Epidermal melanocyte (primary cell): ENCODE results near the gene HOXA7.

ENCODE experiments used
- DNase-seq: peaks from one replicate; pipeline ENCODE4 v3.0.0; 2011; ENCODE audit warnings: low spot score; ENCODE audit not compliant: insufficient read length

Gene HOXA7

DNA sequence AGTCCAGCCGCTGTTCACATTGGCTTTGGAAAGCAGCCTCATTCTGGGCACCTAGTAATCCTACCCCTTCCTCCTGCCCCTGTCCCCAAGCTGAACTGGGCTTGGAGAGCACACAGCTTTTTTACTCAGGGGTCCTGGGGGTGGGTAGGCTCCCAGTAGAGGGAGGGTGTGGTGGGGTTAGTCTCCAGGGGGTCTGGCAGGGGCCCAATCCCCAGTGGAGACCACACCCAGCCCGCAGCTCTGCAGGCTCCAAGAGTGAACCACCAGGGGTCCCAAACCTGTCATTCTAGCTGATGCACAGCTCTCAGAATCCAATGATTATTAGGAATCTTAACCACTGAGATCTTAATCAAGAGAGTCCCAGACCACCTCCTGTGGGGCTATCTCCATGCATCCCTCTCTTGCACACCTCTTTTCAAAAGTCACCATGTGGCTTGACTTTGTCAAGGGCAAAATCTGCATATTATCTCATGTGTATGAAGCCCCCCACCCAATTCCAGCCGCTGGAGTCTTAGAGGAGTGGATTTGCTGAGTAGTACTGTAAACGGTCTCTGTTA is 25.9 kb upstream of the HOXA7 start:
- DNase-seq, result no peak

DNA sequence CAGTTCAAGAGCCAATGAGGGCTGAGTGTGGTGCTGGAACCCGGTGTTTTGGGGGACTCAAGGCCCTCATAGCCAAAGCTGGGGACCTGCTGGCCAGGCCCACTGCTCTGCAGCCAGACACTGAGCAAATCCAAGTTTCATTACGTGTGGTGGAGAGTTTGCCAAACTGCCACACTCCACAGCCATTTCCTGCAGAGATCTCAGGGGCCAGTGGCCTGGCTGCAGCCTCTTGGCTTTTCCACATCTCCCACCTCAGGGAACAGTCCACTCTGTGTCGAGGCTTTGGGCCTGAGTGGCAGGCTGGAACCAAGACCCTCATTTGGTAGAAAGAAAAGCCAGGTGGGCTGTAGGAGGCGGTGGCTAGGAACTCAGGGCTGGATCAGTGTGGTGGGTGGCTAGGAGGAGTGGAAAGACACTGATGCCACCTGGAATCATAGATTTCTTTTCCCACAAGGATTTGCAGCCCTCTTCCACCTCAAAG is 25.4 kb upstream of the HOXA7 start:
- no peak for DNase-seq

DNA sequence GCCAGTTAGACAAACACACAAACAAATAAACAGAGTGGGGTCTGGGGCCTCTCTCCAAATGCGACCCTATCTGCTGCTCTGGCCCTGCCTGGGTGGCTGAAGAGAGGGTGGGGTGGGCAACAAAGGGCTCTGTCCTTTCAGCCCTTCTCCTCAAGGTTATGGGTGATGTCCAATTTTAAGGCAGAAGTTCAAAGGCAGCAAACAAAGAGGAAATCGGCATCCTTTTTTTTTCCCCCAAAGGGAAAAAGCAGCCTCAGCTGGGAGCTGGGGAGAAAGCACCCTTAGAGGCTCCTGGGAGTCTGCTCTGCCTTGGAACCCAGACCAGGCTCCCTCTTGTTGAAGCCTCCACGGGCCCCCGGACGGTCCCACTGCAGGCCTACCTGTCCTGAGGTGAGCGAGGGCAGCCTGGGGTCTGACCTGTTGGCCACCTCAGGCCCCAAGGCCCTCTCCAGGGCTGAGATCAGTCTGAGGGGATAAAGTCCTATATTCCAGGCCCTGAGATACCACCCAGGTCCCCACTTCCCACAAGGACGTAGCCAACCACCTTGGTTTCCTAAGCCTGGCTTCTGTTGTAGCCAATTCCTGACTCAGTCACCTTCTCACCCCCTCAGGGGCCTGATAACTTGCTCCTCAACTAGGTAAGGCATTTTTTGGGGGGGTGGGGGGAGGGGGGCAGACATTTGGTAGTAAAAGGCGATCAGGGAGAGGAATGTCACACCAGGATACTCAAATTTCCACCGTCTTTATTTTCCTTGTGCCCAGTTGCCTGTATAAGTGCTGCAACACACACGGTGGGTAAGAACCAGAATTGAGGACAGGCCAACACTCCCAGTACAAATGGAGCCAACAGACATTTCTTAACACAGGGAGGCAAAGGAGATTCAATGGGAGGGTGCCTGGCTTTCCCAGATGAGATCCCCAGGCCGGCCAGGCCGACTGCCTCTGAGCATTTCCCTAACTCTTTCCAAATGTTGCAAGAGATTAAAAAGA is 24.3 kb upstream of the HOXA7 start:
- DNase-seq, result no peak

DNA sequence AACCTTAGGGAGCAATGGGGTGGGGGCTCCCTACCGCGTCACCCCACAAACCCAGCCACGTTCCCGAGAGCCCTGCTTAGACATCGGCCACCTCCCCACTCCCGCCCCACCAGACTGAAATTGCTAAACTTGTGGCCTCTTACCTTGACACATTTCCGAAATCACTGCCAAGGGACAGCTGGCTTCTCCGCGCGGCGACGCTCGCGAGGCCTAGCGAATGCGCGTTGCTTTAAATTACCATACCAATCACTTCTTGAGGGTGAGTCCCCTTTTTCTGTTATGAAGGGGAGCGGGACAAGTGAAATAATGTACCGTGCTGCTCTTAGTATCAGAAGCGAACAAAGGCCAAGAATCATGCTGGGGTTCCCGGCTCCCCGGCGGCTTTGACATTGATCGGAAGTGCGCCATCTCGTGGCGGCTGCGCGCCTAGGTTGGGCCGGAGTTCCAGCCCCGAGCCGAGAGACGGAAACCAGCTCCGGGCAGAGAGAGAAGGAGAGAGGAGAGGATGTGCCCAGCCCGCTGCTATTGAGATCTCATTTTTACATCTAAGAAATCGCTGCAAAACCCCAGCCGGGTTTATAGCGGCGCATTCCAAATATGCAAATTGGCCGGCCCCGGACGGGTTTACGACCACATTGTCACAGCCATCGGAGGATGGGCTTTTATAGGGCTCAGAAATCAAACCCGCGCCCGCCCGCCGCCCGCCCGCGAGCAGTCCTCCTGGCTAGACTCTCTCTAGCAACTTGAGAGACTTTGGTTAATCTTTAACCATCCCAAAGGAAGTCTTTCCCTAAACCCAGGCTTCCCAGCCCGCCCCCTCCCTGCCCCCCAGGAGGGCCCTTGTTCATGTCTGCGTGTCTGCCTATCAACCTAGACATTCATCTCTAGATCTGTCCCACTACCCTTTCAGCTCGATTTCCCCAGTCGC is 23.3 kb upstream of the HOXA7 start:
- peak; percentile 90 for DNase-seq

DNA sequence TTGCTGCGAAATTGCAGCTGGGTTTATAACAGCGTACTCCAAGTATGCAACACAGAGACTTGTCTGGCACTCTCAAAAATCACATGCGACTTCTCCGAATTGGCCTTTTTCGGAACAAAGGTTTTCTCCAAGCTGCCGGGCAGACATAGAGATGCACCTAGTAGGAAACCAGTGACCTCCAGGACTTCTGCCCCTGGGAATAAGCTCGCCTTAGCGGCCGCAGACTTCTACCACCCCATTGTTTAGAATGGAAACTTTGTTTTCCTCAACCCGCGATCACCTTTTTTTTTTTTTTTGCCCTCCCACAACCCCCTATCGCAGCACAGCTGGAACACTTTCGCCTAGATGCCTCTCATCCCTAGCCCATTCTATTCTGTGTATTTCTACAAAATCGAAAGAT is 22.6 kb upstream of the HOXA7 start:
- no peak for DNase-seq

DNA sequence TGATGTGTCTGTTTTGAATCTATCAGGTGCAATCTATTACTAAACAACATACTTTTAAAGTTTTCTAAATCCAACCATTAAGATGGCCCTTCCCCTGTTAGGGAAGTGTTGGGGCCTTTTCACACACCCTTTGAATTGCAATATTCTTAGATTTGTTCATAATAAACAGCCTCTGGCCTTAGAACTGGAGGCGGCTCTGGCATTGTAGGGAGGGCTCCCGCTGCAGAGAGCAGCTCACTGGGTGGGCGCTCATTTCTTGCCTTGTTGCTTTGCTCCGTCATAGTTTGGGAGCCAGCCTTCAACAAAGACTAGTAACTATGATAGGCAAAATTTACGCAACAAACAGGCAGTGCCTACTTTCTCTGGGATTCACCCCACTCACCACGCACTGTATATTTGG is 21.9 kb upstream of the HOXA7 start:
- DNase-seq, result no peak

DNA sequence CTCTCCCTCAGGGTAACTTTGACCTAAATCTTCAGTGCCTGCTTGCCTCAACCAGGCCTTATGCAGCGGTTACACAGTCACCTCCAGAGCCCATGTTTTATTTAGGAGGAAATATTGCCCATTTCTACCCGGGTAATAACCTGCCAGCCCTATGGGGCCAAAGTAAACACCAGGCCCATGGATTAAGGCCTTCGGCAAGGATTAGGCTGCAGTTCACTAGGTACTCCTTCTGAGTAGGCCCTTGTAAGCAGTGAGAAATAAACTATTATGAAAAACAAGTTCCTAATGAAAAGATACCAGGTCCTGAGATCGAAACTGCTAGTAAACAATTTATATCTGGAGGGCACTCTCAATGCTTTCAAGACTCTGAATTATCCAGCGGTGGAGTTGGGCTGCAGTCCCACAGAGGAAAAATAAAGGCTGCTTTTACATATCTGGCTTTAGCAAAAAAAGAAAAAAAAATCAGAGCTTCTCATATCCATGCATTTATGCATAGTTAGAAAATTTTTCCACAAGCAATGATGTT is 21.4 kb upstream of the HOXA7 start:
- DNase-seq, result peak; percentile 85

DNA sequence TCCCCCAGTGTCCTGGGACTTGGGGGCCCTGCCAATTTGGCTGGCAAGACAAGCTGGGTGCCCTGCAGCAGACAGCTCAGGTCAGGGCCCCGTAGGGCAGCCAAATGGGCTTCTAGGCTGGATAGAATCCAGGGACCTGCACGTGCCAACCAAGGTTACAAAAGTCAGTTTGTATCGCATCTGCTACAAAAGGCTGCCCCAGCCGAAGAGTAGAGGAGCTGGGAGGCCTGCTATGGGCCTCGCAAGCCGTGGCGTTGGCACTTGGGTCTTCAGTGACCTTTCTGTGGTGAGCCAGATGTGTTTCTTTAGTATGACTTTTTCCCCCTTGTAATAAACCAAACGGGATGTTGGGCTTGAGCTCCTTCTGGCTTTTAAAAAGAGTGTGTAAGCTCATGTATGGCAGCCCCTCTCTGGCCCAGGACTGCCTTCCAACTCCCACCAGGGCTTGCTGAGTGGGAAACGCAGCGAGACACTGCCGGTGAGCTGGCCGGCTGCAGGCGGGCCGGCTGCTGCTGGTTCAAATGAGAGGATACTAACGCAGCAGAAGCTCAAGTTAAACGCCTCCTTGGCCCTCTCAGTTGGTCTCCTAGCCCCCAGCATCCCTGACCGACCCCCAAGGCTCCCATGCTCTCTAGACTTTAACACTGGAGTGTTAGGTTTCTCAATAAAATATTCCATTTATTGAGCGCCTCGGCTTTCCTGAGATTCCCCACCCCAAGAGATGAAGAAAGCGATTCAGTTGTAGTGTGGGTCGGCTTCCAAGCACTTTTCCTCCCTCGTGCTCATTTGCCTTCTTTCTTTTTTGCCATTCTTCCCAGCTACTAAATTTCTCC is 20.7 kb upstream of the HOXA7 start:
- DNase-seq, result no peak

DNA sequence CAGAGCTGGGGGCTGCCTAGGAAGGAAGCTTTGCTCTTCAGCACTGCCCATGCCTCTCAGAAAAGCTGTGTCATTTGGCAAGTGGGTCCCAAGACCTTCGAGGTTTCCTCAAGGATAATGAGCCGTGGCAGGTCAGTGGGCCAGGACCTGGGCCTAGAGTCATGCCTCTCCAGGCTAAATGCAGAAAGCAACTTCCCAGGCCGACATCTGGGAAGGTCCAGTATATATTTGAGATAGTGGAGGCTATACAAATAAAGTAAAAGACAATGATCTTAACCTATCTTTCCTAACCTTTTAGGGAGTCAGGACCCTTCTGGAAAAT is 20.0 kb upstream of the HOXA7 start:
- no peak for DNase-seq

DNA sequence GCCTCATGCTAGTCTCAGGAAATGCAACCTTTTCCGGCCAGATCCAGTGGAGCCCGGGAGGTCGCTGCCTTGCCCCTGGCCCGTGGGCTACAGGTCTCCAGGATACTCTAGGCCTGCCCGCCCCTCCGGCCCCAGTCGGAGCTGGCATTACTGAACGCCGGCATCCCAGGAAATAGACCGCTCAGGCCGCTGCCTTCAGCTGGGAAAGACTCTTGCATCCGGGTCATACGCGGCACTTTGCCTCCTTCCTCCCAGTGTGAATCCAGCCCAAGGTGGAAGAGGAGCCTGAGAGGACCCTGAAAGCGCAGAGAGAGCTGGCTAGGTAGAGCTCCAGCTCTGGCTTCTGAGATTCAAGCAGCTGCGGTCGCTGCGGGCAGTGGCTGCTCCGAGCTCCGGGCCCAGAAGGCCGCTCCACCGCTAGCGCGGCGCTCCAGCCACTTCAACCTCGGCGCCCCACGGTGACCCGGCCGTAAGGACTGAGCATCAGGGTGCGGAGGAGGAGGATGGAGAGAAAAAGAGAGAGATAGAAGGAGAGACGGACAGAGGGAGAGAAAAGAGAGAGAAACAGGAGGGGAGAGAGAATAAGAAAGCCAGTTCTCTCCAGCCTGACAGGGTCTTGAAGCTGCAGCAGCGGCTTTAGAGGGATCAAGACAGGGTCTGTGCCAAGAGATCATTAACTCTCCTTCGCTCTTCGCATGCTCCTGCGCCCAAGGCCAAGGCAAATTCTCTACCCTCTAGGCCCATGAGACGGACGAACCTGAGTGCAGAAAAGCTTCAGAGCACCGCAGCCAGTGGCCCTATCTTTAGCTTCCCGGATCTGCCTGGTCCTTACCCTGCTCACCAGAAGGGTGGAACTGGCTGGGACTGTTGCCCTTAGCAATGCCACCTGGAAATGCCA is 19.4 kb upstream of the HOXA7 start:
- DNase-seq, result no peak

DNA sequence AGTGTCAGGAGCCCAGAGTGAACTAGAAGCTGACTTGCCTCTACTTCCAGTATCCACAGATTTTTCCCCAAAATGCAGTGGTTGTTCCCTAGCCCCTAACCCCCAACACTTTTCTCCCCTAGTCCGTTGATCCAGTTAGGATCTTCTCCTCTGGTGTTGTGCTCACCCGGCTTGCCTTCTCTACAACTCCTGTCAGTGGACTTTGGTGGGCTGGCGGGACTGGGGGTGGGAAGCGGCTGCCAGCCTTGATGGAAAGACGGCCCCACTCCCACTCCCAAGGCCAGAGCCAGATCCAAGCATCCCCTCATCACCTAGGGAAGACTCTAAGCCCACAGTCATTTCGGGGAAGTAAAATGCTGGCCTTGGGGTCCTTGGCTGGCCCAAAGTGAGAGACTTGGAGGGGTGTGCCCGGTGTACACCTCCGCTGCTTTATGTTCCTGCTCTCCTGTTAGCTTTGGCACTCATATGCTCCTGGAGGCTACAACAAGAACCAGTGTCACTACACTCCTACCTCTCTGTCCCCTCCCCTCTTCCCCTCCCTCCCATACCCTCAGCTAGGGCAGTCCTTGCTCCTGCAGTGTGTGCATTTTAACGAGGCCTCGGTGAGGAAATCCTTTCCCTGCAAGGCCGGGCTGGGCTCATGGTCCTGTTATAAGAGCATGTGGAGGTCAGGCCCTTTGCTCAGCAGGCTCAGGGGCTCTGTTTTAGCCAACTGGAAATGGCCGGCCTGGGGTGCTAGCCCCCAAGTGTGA is 18.6 kb upstream of the HOXA7 start:
- no peak for DNase-seq

DNA sequence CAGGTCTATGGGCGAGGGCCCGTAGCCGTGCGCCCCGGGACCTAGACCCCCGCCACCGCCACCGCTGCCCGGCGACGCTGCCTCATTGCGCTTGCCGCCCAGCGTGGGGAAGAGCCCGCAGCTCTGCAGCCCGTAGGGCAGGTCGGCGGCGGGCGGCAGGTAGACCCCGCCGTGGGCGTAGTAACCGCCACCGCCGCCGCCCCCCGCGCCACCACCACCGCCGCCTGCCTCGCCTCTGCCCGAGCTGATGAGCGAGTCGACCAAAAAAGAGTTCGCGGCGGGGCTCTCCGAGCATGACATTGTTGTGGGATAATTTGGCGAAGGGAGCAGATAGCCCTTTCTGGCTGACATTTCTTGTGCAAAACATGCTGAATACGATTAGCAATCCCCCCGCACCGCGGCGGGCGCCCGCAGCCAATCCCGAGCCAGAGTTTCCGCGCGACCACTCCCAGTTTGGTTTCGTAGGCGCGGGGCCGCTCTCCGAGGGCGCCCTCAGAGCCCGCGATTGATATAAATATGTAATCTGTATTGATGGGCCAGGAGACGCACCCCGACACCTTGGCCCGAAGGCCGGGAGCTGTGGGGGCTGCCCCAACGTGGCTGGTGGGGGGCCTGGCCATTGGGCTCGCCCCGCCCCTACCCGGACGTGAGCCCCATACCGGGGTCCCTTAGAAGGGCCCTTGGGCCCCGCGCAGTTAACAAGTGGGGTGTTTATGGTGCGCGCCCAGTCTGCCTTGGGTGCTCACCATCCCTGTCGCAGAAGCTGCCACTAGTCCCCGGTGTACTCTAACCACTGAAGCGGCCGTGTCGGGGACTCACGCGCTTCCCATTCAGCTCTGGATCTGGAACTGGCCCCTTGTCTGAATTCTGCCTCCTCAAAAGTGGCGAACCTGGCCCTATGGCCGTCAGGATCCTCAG is 17.7 kb upstream of the HOXA7 start, which contains the start of gene HOXA10:
TSS of gene HOXA10 (minus strand) at position 365 of the 918 bp plus-strand sequence. CDS start at position 351, 14 bp downstream.
- no peak for DNase-seq

DNA sequence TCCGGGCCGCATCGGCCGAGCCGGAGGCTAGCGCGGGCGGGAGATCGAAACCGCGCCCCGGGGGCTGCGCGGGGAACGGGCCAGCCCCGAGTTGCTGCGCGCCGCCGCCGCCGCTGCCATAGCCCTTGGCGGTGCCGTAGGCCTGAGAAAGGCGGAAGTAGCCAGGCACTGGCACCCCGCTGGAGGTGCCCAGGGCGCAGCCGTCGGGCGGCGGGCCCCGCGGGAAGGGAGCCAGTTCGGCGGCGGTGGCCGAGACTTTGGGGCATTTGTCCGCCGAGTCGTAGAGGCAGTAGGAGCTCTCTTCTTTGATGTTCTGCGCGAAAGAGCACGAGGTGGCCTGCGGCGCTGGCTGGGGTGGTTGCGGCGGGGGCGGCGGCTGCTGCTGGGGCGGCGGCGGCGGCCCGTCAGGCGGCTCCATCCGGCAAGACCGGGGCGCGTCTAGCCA is 17.1 kb upstream of the HOXA7 start:
- no peak for DNase-seq

DNA sequence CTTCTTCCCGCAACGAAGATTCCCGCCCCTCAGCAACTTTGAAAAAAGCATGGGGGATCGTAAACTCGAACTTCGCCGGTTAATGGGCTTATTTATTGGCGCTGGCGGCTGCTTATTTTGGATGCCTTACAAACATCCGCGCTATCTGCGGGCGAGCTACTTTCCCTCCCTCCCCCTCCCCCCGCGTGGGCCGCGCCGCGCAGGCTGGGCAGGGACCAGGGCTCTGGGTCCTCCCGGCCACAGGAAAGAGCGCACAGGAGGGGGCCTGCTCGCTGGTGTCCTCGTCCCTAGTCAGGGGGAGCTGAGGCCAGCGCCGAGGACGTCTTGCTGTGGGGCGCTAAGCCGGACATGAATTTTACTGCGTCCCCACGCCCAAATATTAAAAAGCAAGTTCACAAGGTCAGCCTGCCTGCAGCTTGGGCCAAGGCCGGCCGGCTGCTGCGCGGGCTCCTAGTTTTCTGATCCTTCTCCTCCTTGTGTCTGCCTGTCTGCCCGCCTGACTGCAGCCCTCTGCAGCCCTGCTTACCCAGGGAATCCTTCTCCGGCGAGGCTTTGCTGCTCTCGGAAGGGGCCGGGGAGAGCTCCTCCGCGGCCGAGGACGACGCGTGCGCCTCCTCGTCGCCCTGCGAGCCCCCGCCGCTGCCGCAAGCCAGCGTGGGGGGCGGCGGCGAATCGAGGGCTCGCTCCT is 16.5 kb upstream of the HOXA7 start:
- no peak for DNase-seq

DNA sequence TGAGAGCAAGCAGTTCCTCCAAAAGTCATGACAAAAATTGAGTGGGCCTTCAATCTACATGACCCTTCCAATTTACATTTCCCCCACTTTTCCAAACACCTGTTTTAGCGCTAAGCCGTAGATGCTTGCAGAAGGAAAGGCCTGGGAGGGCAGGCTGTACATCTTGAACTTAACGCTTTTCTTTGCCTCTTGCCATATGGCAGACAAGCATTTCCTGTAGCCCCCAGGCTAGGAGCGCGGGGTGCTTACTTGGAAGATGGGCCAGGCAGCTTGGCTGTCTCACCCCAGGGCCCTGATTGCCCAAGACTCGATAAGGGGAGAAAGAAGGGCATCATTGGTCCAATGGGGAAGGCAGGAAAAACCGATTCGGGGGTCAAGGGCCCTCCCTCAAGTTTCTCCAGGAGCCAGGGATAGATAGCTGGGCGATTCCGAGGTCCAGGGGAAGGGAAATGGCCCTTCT is 15.9 kb upstream of the HOXA7 start:
- DNase-seq, result no peak

DNA sequence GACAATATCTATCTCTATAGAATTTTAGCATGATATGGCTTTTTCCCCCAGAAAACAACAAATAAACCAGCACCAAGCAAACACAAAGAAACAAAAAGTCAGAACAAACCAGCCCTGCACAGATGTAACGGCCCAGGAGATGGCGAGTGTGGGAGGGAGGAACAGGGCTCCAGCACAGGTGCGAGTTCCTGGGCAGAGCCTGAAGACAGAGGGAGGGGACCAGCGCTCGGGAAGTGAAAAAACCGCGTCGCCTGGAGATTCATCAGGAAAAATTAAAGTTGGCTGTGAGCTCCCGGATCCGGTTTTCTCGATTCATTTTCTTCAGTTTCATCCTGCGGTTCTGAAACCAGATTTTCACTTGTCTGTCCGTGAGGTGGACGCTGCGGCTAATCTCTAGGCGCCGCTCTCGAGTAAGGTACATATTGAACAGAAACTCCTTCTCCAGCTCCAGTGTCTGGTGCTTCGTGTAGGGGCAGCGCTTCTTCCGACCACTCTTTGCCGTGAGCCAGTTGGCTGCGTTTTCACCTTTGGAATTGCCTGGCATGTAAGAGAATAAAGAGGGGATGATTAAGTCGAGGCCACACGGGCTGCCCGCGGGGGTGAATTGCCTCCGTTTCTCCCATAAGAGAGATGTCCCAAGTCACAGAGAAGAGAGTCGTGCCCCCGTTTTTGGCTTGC is 15.3 kb upstream of the HOXA7 start:
- DNase-seq, result no peak

DNA sequence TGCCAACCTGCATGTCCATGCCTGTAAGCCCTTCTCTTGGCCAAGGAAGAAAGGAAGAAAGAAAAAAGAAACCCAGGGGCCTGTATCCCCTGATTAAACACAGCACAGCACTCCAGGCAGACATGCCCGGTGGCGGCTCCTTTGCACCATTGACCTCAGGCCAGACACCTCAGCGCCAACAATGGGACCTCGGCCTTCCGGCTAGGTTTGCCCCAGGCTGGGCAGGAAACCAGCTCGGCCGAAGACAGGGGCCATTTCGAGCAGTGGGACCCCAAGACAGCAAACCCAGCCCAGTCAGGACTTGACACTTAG is 14.8 kb upstream of the HOXA7 start:
- no peak for DNase-seq
